T follicular helper cell (primary cell): ENCODE results near the gene CREB3L1.
A peak's percentile ranks its signal among the peaks of the same experiment; 100 is the strongest.

Experiments used
- DNase-seq: peaks from one replicate; pipeline ENCODE4 v3.0.0-alpha.2; 2020; ENCODE audit warnings: low read depth

Gene CREB3L1

GRCh38 chr11:46272816-46273427 is 4.5 kb upstream of the CREB3L1 start:
- DNase-seq: no peak

DNA sequence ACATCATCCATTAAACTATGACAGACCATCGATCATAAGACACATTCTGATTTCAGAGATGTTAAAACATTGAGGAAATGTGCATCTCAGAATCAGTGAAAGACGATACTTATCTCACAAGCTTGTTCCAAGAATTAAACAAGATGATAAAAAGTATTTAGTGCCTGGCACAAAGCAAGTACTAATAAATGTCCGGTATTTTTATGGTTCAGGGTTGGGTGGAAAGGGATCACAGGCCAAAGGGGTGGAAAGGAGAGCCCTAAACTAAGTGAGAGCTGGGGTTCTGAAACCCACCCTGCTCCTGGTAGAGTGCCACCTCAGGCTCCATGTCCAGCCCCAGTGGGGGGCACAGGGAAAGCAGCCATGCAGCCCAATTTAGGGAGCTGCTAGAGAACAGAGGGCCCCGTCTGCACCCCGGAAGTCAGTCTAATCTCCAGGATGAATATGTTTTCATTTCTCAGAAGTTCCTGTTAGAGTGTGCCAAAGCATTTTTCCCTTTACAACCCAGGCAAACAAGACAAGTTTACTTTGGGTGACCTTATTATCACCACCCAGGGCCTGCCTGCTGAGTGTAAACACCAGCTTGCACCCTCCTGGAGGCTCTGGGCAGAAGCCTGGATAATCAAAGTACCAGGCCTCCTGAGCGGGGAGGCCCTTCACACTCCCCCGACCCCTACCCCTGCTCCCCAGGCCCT is 3.8 kb upstream of the CREB3L1 start:
- DNase-seq: no peak

DNA sequence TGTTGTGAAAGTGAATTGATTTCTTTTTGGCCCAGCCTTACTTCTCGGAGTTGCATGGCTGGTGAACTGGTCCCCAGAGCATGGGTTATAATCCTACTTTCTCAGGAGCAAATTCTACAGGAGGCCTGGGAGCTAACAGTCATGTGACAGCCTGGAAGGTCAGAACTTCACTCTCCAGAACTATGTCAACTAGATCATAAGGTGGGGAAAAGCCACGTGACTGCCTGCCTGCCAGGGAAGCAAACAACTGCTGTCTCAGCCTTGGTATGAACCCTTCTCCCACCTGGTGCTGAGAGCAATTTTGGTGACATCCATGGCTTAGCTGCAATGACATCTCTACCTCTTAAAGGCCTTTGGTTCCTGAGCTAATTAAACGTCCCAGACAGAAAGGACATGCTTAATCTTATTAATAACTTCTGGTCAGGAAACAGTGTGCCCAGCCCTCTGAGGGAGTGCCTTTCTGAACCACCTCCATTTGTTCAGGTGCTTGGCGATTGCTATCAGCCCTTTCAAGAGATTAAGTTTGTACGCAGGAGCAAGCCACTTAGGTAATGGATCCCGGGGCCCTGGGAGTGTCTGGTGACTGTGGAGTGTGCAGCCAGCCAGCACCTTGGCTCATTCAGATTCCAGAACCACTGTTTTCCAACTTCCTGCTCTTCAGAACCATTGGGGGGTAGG is 1.4 kb upstream of the CREB3L1 start:
- no peak for DNase-seq

DNA sequence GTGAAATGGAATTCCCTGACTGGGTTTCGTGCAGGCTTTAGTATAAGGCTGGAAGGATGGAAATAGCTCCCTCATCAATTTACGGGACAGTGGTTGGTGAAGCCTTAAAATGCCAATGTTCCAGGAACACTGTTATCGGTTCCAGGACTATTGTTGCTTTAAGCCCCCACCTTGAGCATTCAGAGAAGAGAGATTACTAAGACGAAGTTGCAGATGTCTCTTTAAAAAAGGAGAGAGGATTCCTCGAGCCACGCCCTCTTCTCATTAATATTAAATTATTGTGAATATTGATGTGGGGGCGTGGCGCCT is 195 bp upstream of the CREB3L1 start:
- no peak for DNase-seq

GRCh38 chr11:46278387-46279125 is 1.1 kb downstream of the CREB3L1 start:
- DNase-seq: peak; percentile 18

DNA sequence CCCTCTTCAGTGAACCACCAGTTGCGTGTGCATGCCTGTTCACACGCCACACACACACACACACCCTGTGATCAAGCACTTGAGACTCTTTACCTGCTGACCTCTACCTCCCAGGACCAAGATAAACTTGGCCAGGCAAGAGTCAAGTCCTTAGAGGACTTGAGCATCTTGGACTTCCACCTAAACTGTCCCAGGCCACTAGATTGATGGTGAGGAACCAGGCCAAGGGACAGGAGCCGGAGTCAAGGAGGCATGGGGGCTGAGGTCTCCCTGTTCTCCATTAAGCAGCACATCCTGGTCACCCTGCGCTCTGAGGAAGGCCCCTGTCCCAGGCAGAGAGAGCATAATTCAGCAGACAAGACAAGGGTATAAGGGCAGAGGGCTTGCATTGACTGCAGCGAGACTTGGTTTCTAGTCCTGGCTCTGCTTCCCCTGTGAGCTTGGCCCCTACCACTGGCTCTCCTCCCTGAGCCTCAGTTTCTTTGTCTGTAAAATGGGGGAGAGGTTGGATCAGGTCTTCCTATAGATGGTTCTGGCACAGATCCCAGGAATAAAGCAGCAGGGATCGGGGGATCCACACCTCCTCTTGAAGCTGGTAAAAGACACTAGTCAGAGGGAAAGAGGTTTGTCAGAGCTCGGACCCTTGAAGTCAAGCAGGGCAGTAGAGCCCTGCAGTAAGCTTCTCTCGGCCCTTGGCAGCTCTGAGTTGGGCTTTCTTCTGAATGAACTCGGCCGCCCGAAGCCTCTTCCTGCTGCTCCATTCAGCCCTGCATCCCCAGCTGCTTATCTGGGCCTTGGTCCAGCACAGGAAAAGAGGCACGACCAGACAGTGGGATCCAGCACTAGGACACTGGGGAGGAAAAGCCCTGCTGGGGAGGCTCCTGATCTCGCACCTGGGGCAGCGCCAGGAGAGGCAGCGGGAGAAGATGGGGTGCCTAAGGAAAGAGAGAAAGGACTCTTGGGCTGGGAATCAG is 2.0 kb downstream of the CREB3L1 start:
- no peak for DNase-seq

DNA sequence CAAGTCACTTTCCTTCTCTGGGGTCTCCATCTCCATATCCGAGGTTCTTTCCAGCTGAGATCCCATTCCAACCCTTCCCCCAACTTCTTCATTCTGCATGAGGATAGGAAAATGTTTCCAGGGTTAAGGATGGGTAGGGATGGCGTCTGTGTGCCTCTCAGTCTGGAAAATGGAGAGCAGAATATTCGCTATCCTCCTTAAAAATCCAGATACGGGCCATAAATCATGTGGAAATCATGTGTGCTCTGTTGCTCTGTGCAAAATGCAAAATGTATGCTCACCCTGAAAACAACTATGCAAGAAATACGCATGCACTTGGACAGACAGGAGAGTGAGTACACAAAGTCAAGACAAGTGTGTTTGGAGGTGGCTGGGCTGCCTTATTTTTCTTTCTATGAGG is 3.2 kb downstream of the CREB3L1 start:
- no peak for DNase-seq

DNA sequence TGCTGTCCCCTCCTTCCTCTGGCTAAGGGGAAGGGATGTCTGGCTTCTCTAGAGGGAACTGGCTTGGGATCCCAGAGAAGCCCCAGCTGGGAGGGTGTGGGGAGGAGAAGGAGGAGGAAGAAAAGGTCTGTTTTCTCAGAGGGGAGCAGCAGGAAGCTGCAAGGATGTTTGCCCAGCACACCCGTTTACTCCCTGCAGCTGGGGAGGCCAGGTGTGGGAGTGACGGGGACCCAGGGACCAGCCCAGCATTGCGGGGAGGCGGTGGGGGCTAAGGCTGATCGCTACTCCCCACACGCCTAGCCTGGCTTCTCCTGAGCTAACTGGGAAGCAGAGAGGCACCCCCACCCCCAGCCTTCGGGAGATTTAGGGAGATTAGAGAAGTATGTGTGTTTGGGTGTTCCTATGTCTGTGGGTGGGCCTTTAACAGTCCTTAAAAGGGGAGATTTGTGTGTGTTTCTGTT is 3.9 kb downstream of the CREB3L1 start:
- no peak for DNase-seq

DNA sequence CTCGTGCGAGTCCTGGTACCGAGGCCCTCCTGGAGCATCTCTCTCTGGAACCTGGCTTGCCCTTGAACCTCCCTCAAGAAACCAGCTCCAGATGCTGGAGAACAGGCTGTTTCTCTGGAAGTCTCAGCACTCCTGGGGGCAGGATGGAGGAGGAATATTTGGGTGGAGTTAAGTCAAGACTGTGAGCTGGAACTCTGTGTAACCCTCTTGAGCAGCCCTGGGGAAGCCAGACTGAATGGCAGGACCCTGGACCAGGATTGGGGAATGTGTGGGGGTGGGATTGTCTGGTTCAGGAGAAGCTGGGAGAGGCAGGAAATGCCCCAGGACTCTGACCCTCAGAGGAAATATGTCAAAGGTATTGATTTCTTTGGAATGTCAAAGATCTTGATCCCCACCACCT is 7.7 kb downstream of the CREB3L1 start:
- DNase-seq: no peak

DNA sequence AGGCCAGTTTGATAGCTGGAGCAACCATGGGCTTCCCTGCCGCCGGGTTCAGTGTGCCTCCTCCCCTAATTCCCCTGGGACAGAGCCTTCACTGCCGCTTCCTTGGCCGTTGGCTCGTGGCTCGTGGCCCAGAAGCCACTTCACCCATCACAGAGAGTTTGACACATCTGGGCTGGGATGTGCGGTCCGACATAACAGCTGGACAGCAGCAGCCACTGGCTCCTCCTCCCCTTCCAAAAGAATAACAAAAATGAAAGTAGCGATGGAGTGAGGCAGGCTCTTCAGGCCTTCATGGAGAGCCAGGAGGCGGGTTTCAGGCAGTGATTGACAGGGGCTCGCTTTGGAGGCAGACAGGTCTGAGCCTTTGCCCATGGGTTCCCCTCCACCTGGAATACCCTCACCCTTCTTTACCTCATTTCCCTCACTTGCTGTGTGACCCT is 8.2 kb downstream of the CREB3L1 start:
- no peak for DNase-seq

GRCh38 chr11:46286789-46287188 is 9.3 kb downstream of the CREB3L1 start:
- no peak for DNase-seq

- DNase-seq: no peak
Measured at GRCh38 chr11:46288451-46288850, 11.0 kb downstream of the CREB3L1 start.

DNA sequence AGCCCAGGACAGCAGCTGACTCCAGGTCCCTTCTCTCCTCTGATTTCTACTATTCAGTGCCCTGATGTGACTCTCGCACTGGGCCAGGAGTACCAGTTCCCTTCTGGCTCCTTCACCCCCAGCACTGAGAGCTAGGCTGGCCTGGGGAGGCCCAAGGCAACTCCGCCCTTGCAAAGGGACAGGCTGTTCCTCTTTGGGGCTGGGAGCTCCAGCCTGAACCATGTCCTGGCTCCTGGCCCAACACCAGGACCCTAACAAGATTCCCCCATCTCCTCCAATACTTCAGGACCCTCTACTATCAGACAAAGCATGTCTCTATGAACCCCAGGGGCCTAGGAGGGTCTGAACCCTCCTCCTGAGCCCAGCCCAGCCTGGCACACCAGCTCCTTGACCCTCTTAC is 12.5 kb downstream of the CREB3L1 start:
- DNase-seq: no peak

DNA sequence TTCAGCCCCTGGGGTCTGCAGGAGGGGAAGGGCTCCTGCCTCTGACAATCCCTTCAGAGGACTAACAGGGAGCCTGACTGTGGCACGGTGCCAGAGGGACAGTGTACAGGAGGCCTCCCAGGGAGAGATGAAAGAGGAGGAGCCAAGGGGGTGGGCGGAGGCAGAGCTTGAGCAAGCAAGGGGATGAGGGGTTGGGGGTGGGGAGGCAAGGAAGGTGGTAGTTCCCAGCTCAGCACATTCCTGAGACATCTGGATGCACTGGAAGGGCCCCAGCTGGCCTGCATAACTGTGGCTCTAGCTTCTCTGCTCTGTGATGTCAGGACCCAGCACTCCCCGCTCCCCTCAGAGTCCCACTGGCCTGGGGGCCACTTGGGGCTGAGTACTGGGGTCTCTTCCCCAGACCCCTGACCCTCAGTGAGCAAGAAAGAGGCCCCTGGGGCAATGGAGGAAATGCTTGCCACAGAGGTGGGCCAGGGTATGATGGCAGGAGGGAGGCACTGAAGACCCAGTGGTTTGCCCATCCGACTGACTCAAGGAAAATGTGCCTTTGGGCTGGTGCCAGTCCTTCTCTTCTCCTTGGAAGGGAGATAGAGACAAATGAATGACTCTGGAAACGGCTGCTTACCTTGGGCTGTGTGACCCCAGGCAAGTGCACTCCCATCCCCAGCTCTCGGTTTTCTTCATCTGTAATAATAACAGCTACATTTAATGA is 13.3 kb downstream of the CREB3L1 start:
- DNase-seq: no peak

DNA sequence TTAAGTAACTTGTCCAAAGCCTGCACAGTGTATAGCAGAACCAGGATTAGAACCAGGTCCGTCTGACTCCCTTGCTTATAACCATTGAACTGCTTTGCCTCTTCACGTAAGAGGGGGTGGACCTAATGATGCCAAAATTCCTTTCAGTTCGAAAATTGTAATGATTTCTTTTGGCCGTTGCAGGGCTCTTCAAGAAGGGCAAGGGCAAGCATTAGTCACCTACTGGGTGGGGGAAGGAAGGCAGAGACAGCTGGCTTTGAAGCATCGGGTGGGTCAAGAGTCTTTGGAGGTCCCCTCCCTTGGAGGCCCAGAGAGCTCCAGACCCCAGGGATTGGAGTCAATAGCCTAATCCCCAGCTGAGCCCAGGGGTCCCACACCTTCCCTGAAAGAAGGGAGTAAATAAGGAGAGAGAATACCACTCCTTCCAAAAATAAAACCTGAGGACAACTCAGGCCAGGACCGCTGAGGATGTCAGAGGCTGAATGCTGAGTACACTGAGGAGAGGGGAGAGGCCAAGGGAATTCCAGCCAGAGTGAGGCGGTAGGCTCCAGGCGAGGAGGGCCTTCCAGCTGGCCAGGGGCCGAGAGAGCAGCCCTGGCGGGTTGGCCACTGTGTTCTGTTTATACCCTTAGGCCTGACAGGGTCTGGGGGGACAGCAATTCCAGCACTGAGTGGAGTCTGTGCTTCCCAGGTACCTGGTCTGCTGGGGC is 14.1 kb downstream of the CREB3L1 start:
- DNase-seq: no peak

GRCh38 chr11:46293066-46293465 is 15.6 kb downstream of the CREB3L1 start:
- DNase-seq: no peak

- DNase-seq: no peak
Measured at GRCh38 chr11:46293641-46294103, 16.2 kb downstream of the CREB3L1 start.

GRCh38 chr11:46294365-46295309 is 17.2 kb downstream of the CREB3L1 start:
- DNase-seq: no peak
